ENCODE data around the gene CATSPERD.

DNA sequence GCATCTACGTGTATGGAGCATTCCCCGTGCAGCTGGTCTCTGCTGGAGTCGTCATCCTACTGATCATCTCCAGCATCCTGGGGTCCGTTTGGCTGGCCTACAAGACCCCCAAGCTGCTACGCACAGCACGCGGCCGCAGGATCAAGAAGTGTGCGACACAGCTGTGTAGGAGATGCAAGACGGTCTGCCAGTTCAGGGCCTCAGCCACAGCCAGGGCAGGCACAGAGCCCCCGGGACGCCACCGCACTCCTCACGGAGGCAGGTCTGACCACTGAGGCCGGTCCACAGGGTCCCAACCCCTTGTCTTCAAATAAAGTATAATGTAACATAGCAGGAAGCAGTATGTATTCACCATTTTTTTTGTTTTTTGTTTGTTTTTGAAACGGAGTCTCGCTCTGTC lies 58.0 kb downstream of the CATSPERD start:
- TF ChIP-seq POLR2AphosphoS5 (IDR thresholded peaks at IDR 0.05; ENCODE audit: borderline replicate concordance, low read depth, low read length) (no peak), EZH2 (IDR thresholded peaks at IDR 0.05) (no peak), FOXP2 (optimal IDR thresholded peaks at IDR 0.05; ENCODE audit: control extremely low read depth, extremely low read length, insufficient read depth) (no peak)
